ENCODE data around the gene ZCCHC14. TPM values are rescaled to one million over a fixed set of nuclear protein-coding genes. Genes with fewer than 3 reads are reported as not detected.

ZCCHC14 gene
- total and polyA plus RNA-seq, 2 of the 8 experiments (the other 6 are each of a cell fraction or from before 2014, with no cell fraction given) = 8.2 to 28.2 TPM

DNA sequence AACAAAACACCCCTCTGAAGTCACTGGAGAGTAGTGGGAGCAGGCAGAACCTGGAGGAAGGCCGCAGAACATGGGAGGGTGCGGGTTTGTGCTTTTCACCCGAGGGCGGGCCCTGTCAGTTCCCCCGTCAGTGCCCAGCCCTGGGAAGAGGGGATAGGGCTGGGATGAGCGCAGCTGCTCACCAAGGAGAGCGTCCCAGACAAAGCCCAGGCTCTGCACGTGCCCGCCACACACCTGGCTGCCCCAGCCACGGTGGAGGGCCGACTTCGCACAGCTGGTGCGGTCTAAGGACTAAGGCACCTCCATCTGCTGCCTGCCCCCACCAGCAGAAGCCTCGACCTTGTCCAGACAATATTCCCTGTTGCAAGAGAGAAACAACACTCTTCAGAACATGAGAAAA is 39.5 kb downstream of the ZCCHC14 start:
- Histone ChIP-seq H4K20me1 (replicated peaks in 1 of 2; ENCODE audit: control insufficient read depth in 1 of 2, insufficient read depth in 2 of 2, low read length in 2 of 2) (peaks cover 0 to 8% of the 10 kb centered on the region in 2 experiments), H3K14ac (ENCODE audit: insufficient read length) (no peak overlapping the region), H2AK5ac (ENCODE audit: low read depth, low read length) (no peak overlapping the region), H3K4me2 (ENCODE audit: insufficient read depth in 1 of 2, low read depth in 2 of 2, low read length in 2 of 2) (no peak overlapping the region), H3K23ac (ENCODE audit: insufficient read length) (no peak overlapping the region), H3K18ac (ENCODE audit: extremely low read depth, low read length) (no peak overlapping the region), H2BK120ac (replicated peaks; ENCODE audit: low read depth, low read length) (no peak overlapping the region), H3K79me2 (ENCODE audit: control insufficient read depth in 1 of 2, insufficient read depth in 2 of 2, low read length in 2 of 2) (no peaks in the 10 kb centered on the region), H4K91ac (replicated peaks; ENCODE audit: insufficient read length, low read length) (no peak overlapping the region), H3K23me2 (ENCODE audit: low read depth, low read length) (no peaks in the 10 kb centered on the region), H3K27me3 (replicated peaks in 1 of 4; ENCODE audit: control insufficient read depth in 3 of 4, extremely low read depth in 1 of 4, insufficient read depth in 3 of 4, low read length in 3 of 4) (no peaks in the 10 kb centered on the region), H3K4me1 (replicated peaks in 1 of 4; ENCODE audit: control insufficient read depth in 3 of 4, insufficient read depth in 4 of 4, low read length in 3 of 4) (no peaks in the 10 kb centered on the region), H2BK20ac (ENCODE audit: low read length) (no peak overlapping the region), H3K4me3 (ENCODE audit: extremely low read depth in 1 of 4, insufficient read depth in 2 of 4, low read depth in 3 of 4, low read length in 4 of 4) (no peak overlapping the region), H3K79me1 (ENCODE audit: low read depth, low read length) (peaks cover 3% of the 10 kb centered on the region), H2BK12ac (ENCODE audit: low read depth, low read length) (no peak overlapping the region), H2BK15ac (ENCODE audit: low read length) (no peak overlapping the region), H3K36me3 (ENCODE audit: control insufficient read depth in 2 of 4, insufficient read depth in 4 of 4, low read length in 3 of 4) (peaks cover 4 to 11% (median 7%) of the 10 kb centered on the region in 4 experiments; a peak in 5 of 8 replicates), H2BK5ac (ENCODE audit: low read depth, low read length) (0 out of 2 replicates have a peak overlapping the region, but pooled peaks have one; percentile 16), H3K9me3 (ENCODE audit: insufficient read depth in 2 of 2, low read depth in 1 of 2, low read length in 1 of 2) (no peaks in the 10 kb centered on the region), H3K27ac (ENCODE audit: low read depth, low read length) (no peak overlapping the region), H3K56ac (replicated peaks; ENCODE audit: insufficient read length, low read depth, low read length) (no peak overlapping the region), H4K8ac (ENCODE audit: extremely low read depth, insufficient read depth, low read length) (no peak overlapping the region), H4K5ac (ENCODE audit: insufficient read length, low read depth, low read length) (no peak overlapping the region), H2AFZ (ENCODE audit: low read length) (no peak overlapping the region), H3K4ac (replicated peaks; ENCODE audit: insufficient read length, low read depth, low read length) (no peak overlapping the region), H3K9ac (replicated peaks in 1 of 4; ENCODE audit: extremely low read depth in 1 of 4, low read depth in 3 of 4, low read length in 3 of 4) (no peak overlapping the region)
- WGBS, 2 experiments (ENCODE audit: extremely low coverage in 1 of 2, insufficient coverage in 1 of 2, insufficient read length in 1 of 2, insufficient replicate concordance in 2 of 2, low coverage in 1 of 2, low lambda C conversion rate in 2 of 2, missing lambda C conversion rate in 1 of 2) = 93% methylated on average over 14 of the region's 14 CpGs; no CpG with 5 or more reads in 1 of the 2 experiments
- no peak for DNase-seq (ENCODE audit: low read depth in 1 of 2, low spot score in 2 of 2)
- TF ChIP-seq SIN3A (conservative IDR thresholded peaks at IDR 0.05 in 1 of 2, IDR thresholded peaks at IDR 0.05 in 1 of 2; ENCODE audit: low read depth in 1 of 2, low read length in 2 of 2) (no peak), SRF (IDR thresholded peaks at IDR 0.05; ENCODE audit: low read depth, low read length) (no peak)
- FAIRE-seq = no peak
- POLR2A ChIA-PET (ENCODE audit: partially characterized antibody) = no interaction called here
- CTCF ChIA-PET (ENCODE audit: partially characterized antibody) = interaction anchor here (1.0 to 3.4 kb wide), 4 partner anchors 9 to 183 kb away, joined by 3 to 20 read pairs (median 5); no protein-coding TSS in a partner anchor
